HFFc6 (cell line): ENCODE measurements around the gene CSMD2. TPM values are rescaled to one million over a fixed set of nuclear protein-coding genes. Genes with fewer than 3 reads are reported as not detected.

Source experiments
- DNase-seq: peaks from one replicate; pipeline ENCODE4 v3.0.0-alpha.2; 2018
- H3K27ac Mint-ChIP-seq: 2 replicates; pipeline ENCODE4 v1.8.0; 2020; ENCODE audit warnings: mild to moderate bottlenecking, mixed read lengths
- H3K27me3 Mint-ChIP-seq: 2 replicates; pipeline ENCODE4 v1.8.0; 2021; ENCODE audit warnings: mild to moderate bottlenecking, moderate library complexity, mixed read lengths; ENCODE audit not compliant: insufficient read depth
- H3K36me3 Mint-ChIP-seq: 2 replicates; pipeline ENCODE4 v1.8.0; 2021; ENCODE audit warnings: low read depth, mixed read lengths
- H3K4me1 Mint-ChIP-seq: 2 replicates; pipeline ENCODE4 v1.8.0; 2020; ENCODE audit warnings: low read depth, mixed read lengths
- H3K4me3 Mint-ChIP-seq: 2 replicates; pipeline ENCODE4 v1.8.0; 2020; ENCODE audit warnings: mild to moderate bottlenecking, moderate library complexity, mixed read lengths
- H3K9me3 Mint-ChIP-seq: 2 replicates; pipeline ENCODE4 v1.8.0; 2020; ENCODE audit warnings: mild to moderate bottlenecking, mixed read lengths
- total RNA-seq, 6 experiments: library from RNA; stranded (reverse); fragmentation: NEBNext Ultra II Directional; extraction: Animal tissue kit (Norgen Biotek cat#: 25700); gene quantifications; 2 replicates in 1 of 6; 3 replicates in 5 of 6; pipeline ENCODE4 v1.2.3, GENCODE V29; 2021
- TF ChIP-seq, protein P1 (sequence below): fragments of 200-600 bp; sonication (generic); IDR thresholded peaks from 2 replicates; pipeline ENCODE4 v1.5.0; 2021; ENCODE audit warnings: antibody characterized with exemption, mild to moderate bottlenecking

CSMD2 gene
- total RNA-seq, 6 experiments from 2014 or later = 0.77 to 3.2 (median 1.2) TPM

- Mint-ChIP-seq H3K36me3 (no peaks in the 10 kb centered on the region), H3K9me3 (no peaks in the 10 kb centered on the region; the same call in 1 of the 2 replicates), H3K27ac (no peak overlapping the region), H3K4me3 (no peak overlapping the region), H3K27me3 (no peaks in the 10 kb centered on the region; the same call in none of the 2 replicates), H3K4me1 (no peaks in the 10 kb centered on the region)
- TF ChIP-seq, protein P1, sequence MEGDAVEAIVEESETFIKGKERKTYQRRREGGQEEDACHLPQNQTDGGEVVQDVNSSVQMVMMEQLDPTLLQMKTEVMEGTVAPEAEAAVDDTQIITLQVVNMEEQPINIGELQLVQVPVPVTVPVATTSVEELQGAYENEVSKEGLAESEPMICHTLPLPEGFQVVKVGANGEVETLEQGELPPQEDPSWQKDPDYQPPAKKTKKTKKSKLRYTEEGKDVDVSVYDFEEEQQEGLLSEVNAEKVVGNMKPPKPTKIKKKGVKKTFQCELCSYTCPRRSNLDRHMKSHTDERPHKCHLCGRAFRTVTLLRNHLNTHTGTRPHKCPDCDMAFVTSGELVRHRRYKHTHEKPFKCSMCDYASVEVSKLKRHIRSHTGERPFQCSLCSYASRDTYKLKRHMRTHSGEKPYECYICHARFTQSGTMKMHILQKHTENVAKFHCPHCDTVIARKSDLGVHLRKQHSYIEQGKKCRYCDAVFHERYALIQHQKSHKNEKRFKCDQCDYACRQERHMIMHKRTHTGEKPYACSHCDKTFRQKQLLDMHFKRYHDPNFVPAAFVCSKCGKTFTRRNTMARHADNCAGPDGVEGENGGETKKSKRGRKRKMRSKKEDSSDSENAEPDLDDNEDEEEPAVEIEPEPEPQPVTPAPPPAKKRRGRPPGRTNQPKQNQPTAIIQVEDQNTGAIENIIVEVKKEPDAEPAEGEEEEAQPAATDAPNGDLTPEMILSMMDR = no peak
- no peak for DNase-seq
Measured at GRCh38 chr1:33532936-33533335, 632.1 kb downstream of the CSMD2 start.

GRCh38 chr1:33532250-33532649, 632.8 kb downstream of the CSMD2 start:
- Mint-ChIP-seq H3K27ac (no peak overlapping the region), H3K36me3 (no peaks in the 10 kb centered on the region), H3K9me3 (no peaks in the 10 kb centered on the region; the same call in 1 of the 2 replicates), H3K4me1 (no peaks in the 10 kb centered on the region), H3K4me3 (no peak overlapping the region), H3K27me3 (peaks cover 1% of the 10 kb centered on the region)
- TF ChIP-seq, protein P1 = no peak
- no peak for DNase-seq

DNA sequence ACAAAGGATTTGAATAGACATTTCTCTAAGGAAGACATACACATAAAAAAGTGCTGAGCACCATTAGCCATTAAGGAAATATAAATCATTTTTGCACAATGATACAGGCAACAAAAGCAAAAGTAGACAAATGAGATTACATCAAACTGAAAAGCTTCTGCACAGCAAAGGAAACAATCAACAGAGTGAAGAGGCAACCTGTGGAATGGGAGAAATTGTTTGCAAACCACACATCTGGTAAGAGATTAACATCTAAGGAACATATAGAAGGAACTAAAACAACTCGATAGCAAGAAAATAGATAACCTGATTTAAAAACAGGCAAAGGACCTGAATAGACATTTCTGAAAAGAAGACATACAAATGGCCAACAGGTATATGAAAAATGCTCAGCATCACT, 635.1 kb downstream of the CSMD2 start:
- TF ChIP-seq, protein P1 = no peak

DNA sequence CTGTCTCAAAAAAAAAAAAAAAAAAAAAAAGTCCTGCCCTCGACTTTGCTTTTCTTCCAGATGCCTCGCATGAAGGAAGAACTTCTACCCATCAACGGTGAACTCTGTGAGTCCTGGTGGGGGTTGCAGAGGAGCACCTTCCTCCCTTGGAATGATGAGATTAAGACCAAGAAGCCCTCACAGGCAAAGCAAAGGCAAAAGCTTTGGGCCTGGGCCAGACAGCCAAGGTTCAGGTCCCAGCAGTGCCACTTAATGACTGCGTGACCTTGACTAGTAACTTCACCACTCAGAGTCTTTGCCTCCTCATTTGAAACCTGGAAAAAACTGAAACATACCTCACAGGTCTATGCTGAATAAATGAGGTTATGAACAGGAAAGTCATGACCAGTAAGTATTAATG, 637.1 kb downstream of the CSMD2 start:
- Mint-ChIP-seq H3K27ac (no peak overlapping the region), H3K4me1 (no peaks in the 10 kb centered on the region), H3K36me3 (no peaks in the 10 kb centered on the region), H3K4me3 (no peak overlapping the region), H3K9me3 (no peaks in the 10 kb centered on the region), H3K27me3 (peaks cover 1% of the 10 kb centered on the region)
- TF ChIP-seq, protein P1 = no peak
- DNase-seq = no peak

More for the DNA sequence above, 635.1 kb downstream of the CSMD2 start:
- no peaks in the 10 kb centered on the region for H3K9me3 Mint-ChIP-seq
- H3K36me3 Mint-ChIP-seq = no peaks in the 10 kb centered on the region
- no peaks in the 10 kb centered on the region for H3K4me1 Mint-ChIP-seq
- no peak for DNase-seq
- H3K27me3 Mint-ChIP-seq = peaks cover 1% of the 10 kb centered on the region
- H3K27ac Mint-ChIP-seq = no peak overlapping the region
- no peak overlapping the region for H3K4me3 Mint-ChIP-seq

DNA sequence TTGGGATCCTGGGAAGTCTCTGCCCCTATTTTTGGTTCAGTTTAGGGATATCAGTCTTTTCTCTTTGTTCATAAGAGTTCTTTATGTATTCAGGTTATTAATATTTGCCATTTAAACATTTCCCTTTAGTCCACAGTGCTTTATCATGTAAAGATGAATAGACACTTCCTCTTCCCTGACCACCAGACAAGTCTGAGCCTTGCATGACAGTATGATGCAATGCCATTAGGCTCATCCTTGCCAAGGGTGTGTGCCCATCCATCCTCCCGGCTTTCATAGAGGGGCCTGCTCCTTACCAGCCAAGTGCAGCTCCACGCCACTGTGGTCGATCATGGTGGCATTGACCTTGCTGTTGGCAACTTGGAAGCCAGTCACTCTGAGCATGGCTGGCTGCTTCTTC, 640.4 kb downstream of the CSMD2 start:
- Mint-ChIP-seq H3K4me3 (no peak overlapping the region), H3K9me3 (no peaks in the 10 kb centered on the region), H3K4me1 (no peaks in the 10 kb centered on the region), H3K36me3 (no peaks in the 10 kb centered on the region), H3K27me3 (peaks cover 3% of the 10 kb centered on the region), H3K27ac (no peak overlapping the region)
- DNase-seq = no peak
- TF ChIP-seq, protein P1 = no peak
